ENCODE results near the gene AOPEP. TPM values are rescaled to one million over a fixed set of nuclear protein-coding genes. Genes with fewer than 3 reads are reported as not detected.

The AOPEP gene
- total RNA-seq, 1 donor from 2014 or later = 22.1 TPM

GRCh38 chr9:94879230-94879629 lies 152.7 kb downstream of the AOPEP start:
- DNase-seq (ENCODE audit: low spot score) = no peak
- Mint-ChIP-seq H3K27ac (ENCODE audit: unreplicated experiment) (no peak overlapping the region), H3K27me3 (ENCODE audit: unreplicated experiment) (no peaks in the 10 kb centered on the region), H3K9me3 (ENCODE audit: unreplicated experiment) (no peaks in the 10 kb centered on the region), H3K4me3 (ENCODE audit: unreplicated experiment) (no peak overlapping the region), H3K36me3 (ENCODE audit: low read depth, unreplicated experiment) (no peaks in the 10 kb centered on the region), H3K4me1 (ENCODE audit: unreplicated experiment) (peaks cover 1% of the 10 kb centered on the region)
- no peak for TF ChIP-seq CTCF (IDR thresholded peaks at IDR 0.05; ENCODE audit: unreplicated experiment)

DNA sequence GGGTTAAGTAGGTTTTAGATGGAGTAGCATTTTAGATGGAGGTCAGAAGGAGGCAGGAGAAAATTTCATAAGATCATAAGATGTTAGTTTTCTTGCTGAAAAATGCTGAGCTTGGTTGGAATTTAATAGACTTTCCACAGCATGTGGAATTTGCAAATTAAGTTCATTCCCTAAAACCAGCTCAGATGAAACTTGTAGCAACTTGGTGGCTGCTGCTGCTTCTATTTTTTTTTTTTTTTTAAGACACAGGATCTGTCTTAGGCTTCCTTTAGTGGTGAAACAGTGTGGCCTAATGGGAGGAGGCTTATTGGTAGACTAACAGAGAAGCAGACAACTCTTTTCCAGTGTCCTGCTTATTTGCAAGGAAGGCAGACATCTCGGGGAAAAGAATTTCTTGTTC lies 154.5 kb downstream of the AOPEP start:
- Mint-ChIP-seq H3K9me3 (ENCODE audit: unreplicated experiment) (no peaks in the 10 kb centered on the region), H3K27me3 (ENCODE audit: unreplicated experiment) (no peaks in the 10 kb centered on the region), H3K4me3 (ENCODE audit: unreplicated experiment) (no peak overlapping the region), H3K4me1 (ENCODE audit: unreplicated experiment) (peaks cover 6% of the 10 kb centered on the region), H3K27ac (ENCODE audit: unreplicated experiment) (no peak overlapping the region), H3K36me3 (ENCODE audit: low read depth, unreplicated experiment) (no peaks in the 10 kb centered on the region)
- DNase-seq (ENCODE audit: low spot score) = no peak
- no peak for TF ChIP-seq CTCF (IDR thresholded peaks at IDR 0.05; ENCODE audit: unreplicated experiment)

- H3K4me3 Mint-ChIP-seq (ENCODE audit: unreplicated experiment) = no peak overlapping the region
- no peaks in the 10 kb centered on the region for H3K9me3 Mint-ChIP-seq (ENCODE audit: unreplicated experiment)
- no peak for DNase-seq (ENCODE audit: low spot score)
- TF ChIP-seq CTCF (IDR thresholded peaks at IDR 0.05; ENCODE audit: unreplicated experiment) = no peak
- no peak overlapping the region for H3K27ac Mint-ChIP-seq (ENCODE audit: unreplicated experiment)
- no peaks in the 10 kb centered on the region for H3K36me3 Mint-ChIP-seq (ENCODE audit: low read depth, unreplicated experiment)
- no peaks in the 10 kb centered on the region for H3K27me3 Mint-ChIP-seq (ENCODE audit: unreplicated experiment)
- peaks cover 6% of the 10 kb centered on the region for H3K4me1 Mint-ChIP-seq (ENCODE audit: unreplicated experiment)
Observed at GRCh38 chr9:94881454-94881853, 155.0 kb downstream of the AOPEP start.

GRCh38 chr9:94881940-94882339 lies 155.4 kb downstream of the AOPEP start:
- no peaks in the 10 kb centered on the region for H3K27me3 Mint-ChIP-seq (ENCODE audit: unreplicated experiment)
- H3K27ac Mint-ChIP-seq (ENCODE audit: unreplicated experiment) = no peak overlapping the region
- H3K9me3 Mint-ChIP-seq (ENCODE audit: unreplicated experiment) = no peaks in the 10 kb centered on the region
- no peak for DNase-seq (ENCODE audit: low spot score)
- no peak for TF ChIP-seq CTCF (IDR thresholded peaks at IDR 0.05; ENCODE audit: unreplicated experiment)
- H3K36me3 Mint-ChIP-seq (ENCODE audit: low read depth, unreplicated experiment) = no peaks in the 10 kb centered on the region
- peaks cover 6% of the 10 kb centered on the region for H3K4me1 Mint-ChIP-seq (ENCODE audit: unreplicated experiment)
- H3K4me3 Mint-ChIP-seq (ENCODE audit: unreplicated experiment) = no peak overlapping the region

DNA sequence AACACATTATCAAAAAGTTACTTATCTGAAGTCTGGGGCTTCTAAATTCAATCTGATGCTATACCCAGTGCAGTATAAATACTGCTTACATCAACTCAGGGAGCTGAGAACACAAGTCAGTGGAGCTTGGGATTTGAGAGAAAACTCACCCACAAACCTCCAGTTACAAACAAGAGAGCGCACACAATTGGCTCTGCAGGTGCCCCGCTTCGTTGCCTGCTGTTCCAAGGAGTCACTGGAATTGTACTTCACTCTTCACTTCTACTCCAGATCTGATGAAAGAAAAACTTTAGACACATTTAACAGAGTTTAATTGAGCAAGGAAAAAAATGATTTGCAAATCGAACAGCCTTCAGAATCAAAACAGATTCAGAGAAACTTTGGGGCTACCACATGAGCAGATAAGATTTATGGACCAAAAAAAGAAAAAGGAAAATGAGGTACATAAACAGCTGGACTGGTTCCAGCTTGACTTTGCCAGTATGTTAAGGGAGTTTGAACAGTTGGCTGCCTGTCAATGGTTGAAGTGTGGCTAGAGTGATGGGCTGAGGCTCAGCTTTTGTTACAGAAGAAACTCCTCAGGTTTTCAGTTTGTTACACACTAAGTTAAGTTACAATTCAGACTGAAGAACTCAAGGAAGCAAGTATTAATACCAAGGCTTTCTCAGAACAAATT lies 156.6 kb downstream of the AOPEP start:
- no peak overlapping the region for H3K4me3 Mint-ChIP-seq (ENCODE audit: unreplicated experiment)
- no peaks in the 10 kb centered on the region for H3K27me3 Mint-ChIP-seq (ENCODE audit: unreplicated experiment)
- no peak for DNase-seq (ENCODE audit: low spot score)
- H3K4me1 Mint-ChIP-seq (ENCODE audit: unreplicated experiment) = peaks cover 6% of the 10 kb centered on the region
- TF ChIP-seq CTCF (IDR thresholded peaks at IDR 0.05; ENCODE audit: unreplicated experiment) = no peak
- no peaks in the 10 kb centered on the region for H3K9me3 Mint-ChIP-seq (ENCODE audit: unreplicated experiment)
- H3K27ac Mint-ChIP-seq (ENCODE audit: unreplicated experiment) = no peak overlapping the region
- H3K36me3 Mint-ChIP-seq (ENCODE audit: low read depth, unreplicated experiment) = no peaks in the 10 kb centered on the region
